H1 (cell line): Measurements from ENCODE around the gene SCRN3. TPM values are rescaled to one million over a fixed set of nuclear protein-coding genes. Genes with fewer than 3 reads are reported as not detected.

Experiments used
- SRF ChIP-seq: IDR thresholded peaks from 2 replicates; pipeline ENCODE4 v1.6.1; 2011; ENCODE audit warnings: mild to moderate bottlenecking, low read depth, low read length, moderate library complexity
- polyA plus RNA-seq, 7 experiments: library from polyadenylated mRNA; depleted of rRNA in 3 of 7; stranded (reverse) in 5 of 7; unstranded in 2 of 7; fragments of >200 nt in 5 of 7; fragments of 200-250 nt in 2 of 7; gene quantifications; 1 replicate in 5 of 7; 2 replicates in 1 of 7; 4 replicates in 1 of 7; pipeline versions ENCODE4 v1.2.1 to v1.2.3, GENCODE V29; 2011 to 2013; ENCODE audit warnings: missing spikeins in 2 of 7, mixed read lengths in 2 of 7
- total RNA-seq: library from RNA; stranded (reverse); fragmentation: NEBNext Ultra II Directional; extraction: Animal tissue kit (Norgen Biotek cat#: 25700); gene quantifications from 2 replicates; pipeline ENCODE4 v1.2.1, GENCODE V29; 2021

The SCRN3 gene
- total and polyA plus RNA-seq, 2 of the 8 experiments (the other 6 are each of a cell fraction or from before 2014, with no cell fraction given), result 7.4 to 7.8 TPM

DNA sequence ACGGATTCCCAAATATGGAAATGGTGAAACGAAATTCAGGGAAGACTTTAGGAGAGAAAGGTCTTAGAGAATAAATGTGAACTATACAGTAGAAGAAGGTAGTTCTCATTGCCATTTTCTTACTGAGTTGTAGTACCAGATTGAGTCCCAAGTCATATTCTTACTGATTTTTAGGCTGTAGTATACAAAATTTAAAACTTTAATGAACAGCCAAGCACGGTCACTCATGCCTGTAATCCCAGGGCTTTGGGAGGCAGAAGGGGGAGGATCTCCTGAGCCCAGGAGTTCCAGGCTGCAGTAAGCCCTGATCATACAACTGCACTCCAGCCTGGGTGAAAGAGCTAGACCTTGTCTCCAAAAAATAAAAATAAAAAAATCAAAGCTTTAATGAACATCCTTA is 2.2 kb downstream of the SCRN3 start (continued):
- no peak for TF ChIP-seq SRF
